GM19328 (cell line): ENCODE results near the gene BBOX1.
"Not testable (repeated sequence)": the region's sequence is repeated elsewhere in the genome, so short reads cannot be mapped to it uniquely, and the experiment has no call there.

Experiments
- ATAC-seq: cut with Tn5 transposase; IDR thresholded peaks from one replicate; pipeline ENCODE4 v1.9.1; 2021; ENCODE audit warnings: mild to moderate bottlenecking, moderate library complexity; ENCODE audit not compliant: unreplicated experiment

The BBOX1 gene

DNA sequence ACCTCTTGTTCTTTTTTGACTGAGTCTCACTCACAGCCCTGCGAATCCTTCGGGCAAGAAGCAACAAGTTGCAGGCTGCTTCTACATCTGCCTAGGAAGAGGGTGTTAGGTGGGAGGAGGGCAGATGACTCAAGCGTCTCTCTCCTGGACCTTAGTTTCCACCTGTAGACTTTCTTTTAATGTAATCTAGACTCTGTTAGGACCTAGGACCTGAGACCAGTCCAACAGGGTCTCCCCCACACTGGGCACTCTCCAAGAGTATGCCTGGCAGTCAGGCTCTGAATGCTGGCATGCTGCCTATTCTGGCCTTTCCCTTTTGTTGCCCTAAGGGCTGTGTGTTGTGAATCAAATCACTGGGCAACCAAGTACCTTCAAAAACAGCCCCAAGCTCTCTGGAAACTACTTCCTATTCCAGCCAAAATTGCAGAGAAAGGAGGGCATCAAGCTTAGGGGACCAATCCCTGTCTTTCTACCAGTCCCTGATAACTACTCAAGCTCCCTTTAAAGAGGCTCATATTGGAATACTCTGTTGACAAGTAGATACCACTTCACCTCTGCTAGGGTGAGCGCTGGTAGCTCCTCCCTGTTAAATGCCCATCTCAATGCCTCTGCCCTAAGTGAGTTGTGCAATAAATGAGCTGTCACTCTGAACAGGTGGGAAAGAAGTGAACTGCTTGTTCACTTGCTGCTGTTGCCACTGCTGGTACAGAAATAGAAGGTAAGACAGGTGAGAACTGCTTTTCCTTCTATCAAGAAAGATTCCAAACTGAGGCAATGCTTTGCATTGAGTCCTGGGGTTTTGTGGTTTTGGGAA, at the start of gene BBOX1:
BBOX1 (plus strand) TSS at position 514 of the 814 bp plus-strand sequence. CDS start 14,616 bp downstream, outside the sequence.
- no peak for ATAC-seq

DNA sequence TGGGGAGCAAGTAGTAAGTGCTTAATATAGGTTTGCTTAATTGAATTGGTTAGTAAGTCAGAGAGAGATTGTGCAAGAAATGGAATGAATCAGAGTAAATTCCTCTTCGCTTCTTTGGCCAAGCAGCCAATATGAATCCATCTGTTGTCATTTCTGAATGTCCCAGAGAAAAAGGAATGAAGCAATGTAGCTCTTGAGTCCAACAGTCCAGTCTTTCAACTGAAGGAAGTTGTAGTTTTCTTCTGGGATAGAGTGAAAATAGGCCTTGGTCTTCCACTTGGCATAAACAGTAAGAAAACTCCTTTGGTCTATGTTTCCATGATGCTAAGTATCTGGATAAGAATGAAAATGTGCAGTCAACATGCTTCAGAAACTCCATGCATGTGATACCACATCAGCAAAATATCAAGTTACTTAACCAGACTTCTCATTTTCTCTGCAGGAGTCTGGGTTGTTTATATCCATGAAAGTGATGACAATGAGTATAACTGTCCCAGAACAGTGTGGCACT, 48.5 kb upstream of the BBOX1 start:
- ATAC-seq = no peak

DNA sequence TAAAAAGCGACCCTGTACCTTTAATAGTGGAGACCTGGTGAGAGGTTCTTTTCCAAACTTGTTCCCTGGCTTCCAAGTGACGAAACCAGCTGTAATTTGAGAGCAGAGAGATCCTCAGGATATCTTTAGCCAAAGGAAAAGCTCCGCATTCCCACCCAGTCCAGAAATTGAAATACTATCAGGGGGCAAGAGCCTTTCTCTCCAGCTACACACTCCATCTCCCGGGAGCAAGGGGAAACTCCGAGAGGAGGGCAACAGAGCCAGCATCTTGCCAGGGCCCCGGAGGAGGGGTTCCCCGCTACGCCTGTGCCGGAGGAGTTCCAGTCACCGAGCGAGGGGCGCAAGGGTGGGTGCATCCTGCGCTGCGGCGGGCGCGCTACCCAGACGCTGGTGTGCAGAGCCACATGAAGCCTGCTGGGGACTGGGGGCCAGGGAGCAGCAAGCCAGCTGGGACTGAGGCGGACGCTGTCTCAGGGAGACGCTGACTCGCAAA, 46.6 kb upstream of the BBOX1 start, which contains the start of gene FIBIN:
FIBIN (plus strand) TSS at position 148 of the 493 bp plus-strand sequence. CDS start 415 bp downstream, outside the sequence.
- ATAC-seq = no peak

GRCh38 chr11:26994631-26995095, 46.0 kb upstream of the BBOX1 start:
- ATAC-seq = no peak

- ATAC-seq = no peak
Measured at GRCh38 chr11:26995701-26996460, 44.7 kb upstream of the BBOX1 start.

- no peak for ATAC-seq
Measured at GRCh38 chr11:26997378-26997777, 43.2 kb upstream of the BBOX1 start.

GRCh38 chr11:27001136-27001730, 39.4 kb upstream of the BBOX1 start:
- ATAC-seq = not testable (repeated sequence)

DNA sequence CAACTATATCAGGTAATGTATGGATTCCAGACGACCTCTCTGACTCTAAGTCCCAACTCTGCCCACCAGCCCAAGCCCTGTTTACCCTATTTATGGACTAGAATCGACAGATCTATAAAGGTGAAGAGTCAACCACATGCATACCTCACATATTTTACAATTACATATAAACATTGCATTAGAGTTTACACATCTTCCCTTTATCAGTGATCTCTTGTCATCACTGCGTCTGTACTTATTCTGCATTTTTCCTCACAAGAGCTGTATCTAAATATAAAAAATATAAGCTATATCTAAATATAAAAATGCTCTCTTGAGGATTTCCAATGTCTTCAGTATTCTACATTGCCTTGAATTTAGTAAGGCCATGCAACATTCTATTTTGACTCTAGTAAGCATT, 38.2 kb upstream of the BBOX1 start:
- ATAC-seq = no peak

- ATAC-seq = no peak
Measured at GRCh38 chr11:27002838-27003237, 37.8 kb upstream of the BBOX1 start.

DNA sequence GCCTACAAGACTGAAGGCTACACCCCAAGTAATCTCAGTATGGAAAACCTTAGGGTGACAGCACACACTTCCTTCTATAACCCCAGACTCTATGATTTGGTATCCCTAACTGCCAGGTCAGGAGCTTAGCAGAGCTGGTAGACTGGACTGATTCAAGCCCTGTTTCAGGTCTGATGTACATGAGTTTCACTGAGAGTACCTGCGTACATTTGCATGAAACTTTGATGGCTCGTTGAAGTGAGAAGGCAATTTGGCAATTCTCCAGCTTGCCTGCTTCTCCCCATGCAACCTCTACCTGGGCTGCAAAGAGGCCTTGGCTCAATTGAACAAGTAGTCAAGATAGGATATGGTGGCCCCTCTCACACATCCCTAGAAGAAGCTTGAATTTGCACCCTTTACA, 36.5 kb upstream of the BBOX1 start:
- no peak for ATAC-seq

DNA sequence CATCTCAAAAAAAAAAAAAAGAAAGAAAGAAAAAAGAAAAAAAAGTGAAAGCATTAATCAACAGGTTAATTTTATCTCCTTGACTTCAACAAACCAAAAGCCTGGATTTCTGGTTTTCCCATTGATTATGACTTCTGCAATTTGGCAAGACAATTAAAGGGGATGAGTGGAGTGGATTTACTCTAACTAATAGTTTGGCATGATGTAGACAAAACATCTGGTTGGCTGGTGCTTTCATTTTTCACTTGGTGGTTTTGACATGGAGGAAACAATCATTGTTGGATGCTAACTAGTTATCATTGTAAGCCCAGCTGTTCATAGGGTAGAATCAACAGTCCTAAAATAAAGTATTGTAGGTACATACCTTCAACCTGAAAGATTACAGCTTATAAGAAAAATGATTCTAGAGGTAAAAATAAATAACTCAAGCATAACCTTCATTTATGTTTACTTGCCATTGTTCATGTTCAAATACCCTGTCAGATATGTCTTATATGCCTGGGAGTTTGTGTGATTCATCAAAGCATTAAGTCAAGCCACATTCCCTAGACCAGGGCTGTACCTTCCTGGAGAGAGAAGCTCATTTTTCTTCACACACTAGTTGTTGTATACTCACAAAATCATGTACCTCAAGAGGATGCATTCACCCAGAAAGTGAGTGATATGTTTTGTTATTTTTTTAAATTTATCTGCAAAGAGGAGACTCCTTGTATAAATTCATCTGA, 31.6 kb upstream of the BBOX1 start:
- no peak for ATAC-seq

- ATAC-seq = no peak
Measured at GRCh38 chr11:27011560-27012233, 28.9 kb upstream of the BBOX1 start.

GRCh38 chr11:27012234-27012921, 28.2 kb upstream of the BBOX1 start:
- no peak for ATAC-seq

- no peak for ATAC-seq
Measured at GRCh38 chr11:27013781-27014361, 26.7 kb upstream of the BBOX1 start.

DNA sequence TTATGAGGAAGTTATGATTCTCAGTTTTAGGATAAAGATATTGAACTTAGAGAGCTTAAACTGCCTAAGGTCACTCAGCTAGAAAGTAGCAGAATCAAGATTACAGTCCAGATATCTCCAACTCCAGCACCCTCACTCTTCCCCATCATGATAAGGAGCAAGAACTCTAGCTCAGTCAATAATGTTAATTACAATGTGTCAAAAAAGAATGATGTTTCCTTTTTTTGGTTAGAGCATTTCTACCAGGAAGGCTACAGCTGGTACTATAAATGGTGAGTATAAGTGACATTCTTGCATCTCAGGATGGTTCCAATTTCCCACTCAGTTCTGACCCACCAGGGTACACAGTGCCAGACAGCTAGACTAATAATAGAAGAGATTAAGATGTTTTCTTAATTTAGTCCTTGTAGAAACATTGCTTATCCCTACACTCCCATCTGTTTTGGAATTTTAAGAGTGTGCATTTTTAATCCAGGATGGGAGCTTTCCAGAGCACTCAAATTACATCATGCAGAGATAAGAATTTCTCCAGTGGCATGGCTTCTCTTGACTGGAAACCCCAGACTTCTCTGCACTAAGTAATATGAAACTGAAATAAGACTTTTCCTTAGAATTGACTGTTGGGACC, 21.6 kb upstream of the BBOX1 start:
- no peak for ATAC-seq

DNA sequence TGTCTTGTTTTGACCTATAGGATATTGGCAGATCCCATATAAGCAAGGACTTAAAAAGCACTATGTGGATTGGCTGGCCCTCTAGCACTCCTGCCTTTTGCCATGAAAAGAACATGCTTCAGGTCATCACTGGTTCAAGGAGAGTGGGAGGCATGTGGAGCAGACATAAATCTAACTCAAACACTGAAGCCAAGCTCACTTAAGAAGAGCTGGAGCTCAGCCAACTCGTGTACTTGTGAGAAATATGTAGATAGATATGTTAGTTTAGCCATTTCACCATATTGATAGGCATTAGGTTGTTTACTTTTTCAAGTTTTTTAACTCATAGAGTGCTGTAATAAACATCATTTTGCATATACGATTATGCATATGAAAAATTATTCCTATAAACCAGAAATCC, 19.9 kb upstream of the BBOX1 start:
- ATAC-seq = no peak

DNA sequence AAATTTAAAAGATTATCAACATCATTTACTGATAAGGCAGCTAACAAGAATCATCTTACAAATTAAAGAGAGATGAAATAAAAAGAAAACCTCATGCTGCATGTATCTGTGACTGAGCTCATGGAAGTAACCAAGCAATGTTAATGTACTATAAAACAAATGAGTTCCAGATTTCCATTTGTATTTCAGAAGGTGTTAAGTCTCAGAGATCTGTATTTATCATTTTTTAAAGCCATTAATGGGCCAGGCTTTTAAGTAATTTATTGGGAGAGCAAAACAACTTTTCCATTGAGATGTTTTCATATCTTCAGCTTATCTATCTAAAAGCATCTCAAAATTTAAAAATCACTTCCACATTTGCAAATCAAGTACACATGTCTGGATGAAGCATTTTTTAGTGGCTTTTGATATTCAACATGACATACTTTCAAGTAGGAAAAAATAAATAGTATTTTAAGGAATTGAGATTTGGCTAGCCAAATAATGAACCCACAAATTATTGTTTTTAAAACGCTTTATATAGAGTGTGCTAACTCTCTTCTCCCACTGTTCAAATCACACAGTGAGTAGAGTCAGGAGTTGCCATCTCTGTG, 17.9 kb upstream of the BBOX1 start:
- no peak for ATAC-seq

- no peak for ATAC-seq
Measured at GRCh38 chr11:27024865-27025264, 15.8 kb upstream of the BBOX1 start.
